GM21619 (cell line): ENCODE data around the gene TET2.

Experiments
- ATAC-seq: cut with Tn5 transposase; IDR thresholded peaks from one replicate; pipeline ENCODE4 v1.9.1; 2021; ENCODE audit not compliant: unreplicated experiment

Gene TET2

DNA sequence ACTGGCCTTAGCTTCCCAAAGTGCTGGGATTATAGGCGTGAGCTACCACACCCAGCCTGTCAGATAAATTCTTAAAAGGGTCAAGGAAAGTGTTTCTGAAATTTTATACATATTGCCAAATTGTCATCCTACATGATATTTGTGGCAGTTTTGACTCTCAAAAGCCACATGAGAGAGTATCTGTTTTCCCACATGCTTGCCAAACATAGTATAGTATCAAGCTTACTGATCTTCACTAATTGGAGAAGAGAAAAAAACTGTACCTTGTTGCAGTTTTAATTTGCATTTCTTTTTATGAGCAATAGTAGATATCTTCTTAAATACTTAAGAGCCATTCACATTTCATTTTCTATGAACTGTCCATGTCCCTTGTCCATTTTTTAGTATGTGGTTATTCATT is 83.6 kb downstream of the TET2 start:
- no peak for ATAC-seq

DNA sequence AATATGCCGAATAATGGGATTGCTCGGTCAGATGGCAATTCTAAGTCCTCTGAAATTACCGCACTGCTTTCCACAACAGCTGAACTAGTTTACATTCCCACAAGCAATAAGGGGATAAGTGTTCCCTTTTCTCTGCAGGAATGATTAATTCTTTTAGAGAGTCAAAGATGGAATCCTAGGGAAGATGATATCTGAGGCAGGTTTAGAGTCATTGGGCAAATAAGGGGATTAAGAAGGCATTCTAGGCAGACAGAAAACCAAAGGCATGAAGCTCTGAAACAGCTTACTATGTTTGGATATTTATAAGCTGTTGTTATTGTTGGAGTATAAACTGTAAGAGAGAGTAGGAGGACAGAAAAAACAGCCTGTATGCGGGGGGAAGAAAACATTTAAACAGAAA is 85.7 kb downstream of the TET2 start:
- no peak for ATAC-seq

DNA sequence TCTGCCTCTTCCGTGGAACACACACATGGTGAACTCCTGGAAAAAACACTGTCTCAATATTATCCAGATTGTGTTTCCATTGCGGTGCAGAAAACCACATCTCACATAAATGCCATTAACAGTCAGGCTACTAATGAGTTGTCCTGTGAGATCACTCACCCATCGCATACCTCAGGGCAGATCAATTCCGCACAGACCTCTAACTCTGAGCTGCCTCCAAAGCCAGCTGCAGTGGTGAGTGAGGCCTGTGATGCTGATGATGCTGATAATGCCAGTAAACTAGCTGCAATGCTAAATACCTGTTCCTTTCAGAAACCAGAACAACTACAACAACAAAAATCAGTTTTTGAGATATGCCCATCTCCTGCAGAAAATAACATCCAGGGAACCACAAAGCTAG is 87.9 kb downstream of the TET2 start:
- ATAC-seq = no peak

DNA sequence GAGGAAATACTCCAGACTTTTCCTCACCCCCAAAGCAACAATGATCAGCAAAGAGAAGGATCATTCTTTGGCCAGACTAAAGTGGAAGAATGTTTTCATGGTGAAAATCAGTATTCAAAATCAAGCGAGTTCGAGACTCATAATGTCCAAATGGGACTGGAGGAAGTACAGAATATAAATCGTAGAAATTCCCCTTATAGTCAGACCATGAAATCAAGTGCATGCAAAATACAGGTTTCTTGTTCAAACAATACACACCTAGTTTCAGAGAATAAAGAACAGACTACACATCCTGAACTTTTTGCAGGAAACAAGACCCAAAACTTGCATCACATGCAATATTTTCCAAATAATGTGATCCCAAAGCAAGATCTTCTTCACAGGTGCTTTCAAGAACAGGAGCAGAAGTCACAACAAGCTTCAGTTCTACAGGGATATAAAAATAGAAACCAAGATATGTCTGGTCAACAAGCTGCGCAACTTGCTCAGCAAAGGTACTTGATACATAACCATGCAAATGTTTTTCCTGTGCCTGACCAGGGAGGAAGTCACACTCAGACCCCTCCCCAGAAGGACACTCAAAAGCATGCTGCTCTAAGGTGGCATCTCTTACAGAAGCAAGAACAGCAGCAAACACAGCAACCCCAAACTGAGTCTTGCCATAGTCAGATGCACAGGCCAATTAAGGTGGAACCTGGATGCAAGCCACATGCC is 89.7 kb downstream of the TET2 start:
- ATAC-seq = peak; percentile 92

DNA sequence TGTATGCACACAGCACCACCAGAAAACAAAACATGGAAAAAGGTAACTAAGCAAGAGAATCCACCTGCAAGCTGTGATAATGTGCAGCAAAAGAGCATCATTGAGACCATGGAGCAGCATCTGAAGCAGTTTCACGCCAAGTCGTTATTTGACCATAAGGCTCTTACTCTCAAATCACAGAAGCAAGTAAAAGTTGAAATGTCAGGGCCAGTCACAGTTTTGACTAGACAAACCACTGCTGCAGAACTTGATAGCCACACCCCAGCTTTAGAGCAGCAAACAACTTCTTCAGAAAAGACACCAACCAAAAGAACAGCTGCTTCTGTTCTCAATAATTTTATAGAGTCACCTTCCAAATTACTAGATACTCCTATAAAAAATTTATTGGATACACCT is 90.2 kb downstream of the TET2 start:
- peak; percentile 24 for ATAC-seq

DNA sequence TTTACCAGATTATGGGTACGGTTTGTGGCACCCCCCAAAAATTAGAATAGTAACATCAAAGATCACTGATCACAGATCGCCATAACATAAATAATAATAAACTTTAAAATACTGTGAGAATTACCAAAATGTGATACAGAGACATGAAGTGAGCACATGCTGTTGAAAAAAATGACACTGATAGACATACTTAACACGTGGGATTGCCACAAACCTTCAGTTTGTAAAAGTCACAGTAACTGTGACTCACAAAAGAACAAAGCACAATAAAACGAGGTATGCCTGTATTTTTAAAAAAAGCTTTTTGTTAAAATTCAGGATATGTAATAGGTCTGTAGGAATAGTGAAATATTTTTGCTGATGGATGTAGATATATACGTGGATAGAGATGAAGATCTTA is 93.4 kb downstream of the TET2 start:
- ATAC-seq = no peak

DNA sequence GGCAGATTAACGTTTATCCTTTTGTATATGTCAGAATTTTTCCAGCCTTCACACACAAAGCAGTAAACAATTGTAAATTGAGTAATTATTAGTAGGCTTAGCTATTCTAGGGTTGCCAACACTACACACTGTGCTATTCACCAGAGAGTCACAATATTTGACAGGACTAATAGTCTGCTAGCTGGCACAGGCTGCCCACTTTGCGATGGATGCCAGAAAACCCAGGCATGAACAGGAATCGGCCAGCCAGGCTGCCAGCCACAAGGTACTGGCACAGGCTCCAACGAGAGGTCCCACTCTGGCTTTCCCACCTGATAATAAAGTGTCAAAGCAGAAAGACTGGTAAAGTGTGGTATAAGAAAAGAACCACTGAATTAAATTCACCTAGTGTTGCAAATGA is 94.8 kb downstream of the TET2 start:
- ATAC-seq = no peak

DNA sequence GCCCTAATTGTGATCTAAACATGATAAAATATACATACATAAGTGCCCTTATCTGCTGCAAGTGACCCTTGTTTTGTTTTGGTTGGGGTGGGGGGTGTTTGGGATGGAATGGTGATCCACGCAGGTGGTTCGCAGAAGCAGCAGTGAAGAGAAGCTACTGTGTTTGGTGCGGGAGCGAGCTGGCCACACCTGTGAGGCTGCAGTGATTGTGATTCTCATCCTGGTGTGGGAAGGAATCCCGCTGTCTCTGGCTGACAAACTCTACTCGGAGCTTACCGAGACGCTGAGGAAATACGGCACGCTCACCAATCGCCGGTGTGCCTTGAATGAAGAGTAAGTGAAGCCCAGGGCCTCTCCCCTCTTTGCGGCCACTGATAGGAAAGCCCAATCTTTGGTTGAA is 96.8 kb downstream of the TET2 start:
- no peak for ATAC-seq

DNA sequence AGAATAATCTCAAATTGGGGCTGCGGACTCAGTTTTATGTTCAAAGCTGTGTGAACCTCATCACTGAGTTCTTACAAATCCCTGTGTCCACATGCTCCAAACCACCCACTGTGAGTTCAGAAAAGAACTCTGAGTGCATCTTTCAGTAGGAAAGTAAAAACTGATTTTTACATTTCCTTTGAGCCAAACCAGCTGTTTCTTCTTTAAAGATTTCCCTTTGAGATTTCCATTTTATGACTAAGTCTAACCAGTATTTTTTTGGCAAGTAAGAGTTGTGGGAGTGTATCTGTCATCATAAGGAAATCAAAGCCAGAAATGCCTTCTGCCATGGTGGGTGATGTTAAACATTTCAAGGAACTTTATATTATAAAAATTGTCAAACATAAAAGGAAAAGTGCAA is 100.0 kb downstream of the TET2 start:
- no peak for ATAC-seq

DNA sequence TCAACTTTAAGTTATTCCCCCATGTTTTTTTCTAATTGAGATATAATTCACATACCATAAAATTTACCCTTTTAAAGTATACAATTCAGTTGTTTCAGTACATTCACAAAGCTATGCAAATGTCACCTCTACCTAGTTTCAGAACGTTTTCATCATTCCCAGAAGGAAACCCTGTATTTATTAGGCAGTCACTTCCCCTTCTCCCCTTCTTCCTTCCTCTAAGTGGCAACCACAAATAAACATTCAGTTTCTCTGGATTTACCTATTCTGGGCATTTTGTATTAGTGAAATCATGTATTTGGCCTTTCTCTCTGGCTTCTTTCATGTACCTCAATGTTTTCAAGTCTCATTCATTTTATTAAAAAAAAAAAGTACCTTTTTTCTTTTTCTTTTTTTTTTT is 101.9 kb downstream of the TET2 start:
- ATAC-seq = no peak

DNA sequence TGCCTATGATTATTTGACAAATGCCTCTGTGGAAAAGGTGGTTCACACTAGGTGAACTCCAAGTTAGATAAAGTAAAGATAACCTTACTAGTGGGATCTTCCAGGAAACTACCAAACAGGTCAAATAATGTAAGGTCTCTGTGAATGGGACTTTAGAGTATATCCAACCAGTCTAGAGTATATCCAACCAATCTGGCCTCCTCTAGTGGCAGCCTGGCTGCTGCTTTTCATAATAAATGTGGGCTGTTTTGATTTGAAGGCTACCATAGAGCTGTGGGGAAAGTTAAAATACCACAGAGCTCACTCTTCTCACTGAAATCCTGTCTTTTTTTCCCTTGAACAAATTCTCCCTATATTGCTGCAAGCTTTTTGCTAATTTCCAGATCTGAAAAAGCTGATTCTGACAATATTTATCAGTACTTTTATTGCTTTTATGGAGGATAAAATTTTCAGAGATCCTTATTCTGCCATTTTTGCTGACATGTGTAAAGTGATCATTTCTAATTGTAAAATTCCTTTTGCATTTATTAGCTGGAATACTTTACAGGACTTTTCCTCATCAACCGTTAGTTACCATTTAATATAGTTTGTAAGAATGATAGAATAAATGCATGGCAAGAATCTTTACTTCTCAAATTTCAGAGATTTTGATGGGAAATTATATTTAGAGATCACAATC is 111.3 kb downstream of the TET2 start:
- no peak for ATAC-seq

DNA sequence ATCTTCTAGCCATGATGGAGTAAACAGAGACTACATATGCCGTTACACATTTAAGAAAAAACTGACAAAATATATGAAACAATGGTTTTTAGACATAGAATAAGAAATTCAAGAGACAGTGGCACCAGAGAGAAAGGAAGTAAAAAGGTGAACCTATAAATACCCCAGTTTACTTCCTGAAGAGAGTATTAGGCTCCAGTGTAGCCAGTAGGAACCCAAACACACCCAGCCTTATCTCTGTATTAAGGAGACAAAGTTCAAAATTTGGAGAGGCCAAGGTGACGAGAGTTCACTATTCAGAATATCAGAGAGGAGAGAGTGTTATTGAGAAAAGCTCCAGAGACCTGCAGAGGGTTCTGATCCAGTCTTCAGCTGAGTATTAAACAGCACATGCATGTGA is 119.0 kb downstream of the TET2 start:
- ATAC-seq = no peak

DNA sequence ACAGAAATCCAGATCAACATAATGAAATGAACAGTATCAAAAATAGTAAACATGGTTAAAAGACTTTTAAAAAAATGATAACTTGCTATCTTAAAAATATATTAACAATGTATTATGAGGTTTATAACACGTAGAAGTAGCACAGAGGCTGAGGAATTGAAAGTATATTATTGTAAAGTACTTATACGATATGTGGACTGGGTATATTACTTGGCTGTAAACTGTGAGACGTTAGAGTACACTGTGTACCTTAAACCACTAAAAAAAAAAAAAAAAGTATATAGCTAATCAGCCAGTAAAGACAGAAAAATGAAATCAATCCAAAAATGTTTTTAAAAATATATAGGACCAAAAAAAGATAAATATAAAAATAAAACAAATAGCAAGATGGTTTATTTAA is 120.6 kb downstream of the TET2 start:
- no peak for ATAC-seq

DNA sequence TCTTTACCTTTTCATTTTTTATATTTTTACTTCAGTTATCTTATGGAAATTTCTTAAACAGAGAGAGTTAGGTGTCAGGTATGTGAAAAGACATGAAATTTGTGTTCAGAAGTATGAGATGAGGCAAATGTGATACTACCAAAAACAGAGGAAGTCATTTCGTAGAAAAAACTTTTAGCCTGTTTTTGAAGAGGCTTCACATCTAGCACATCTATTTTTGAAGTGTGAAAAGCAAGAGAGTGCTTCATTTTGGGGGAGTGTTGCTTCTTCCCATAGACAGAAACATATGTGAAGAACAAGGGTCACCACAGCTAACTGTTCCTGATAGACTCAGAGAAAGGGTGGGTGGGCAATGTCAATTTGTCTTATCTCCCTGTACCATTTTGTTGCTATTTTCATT is 125.3 kb downstream of the TET2 start:
- ATAC-seq = no peak

DNA sequence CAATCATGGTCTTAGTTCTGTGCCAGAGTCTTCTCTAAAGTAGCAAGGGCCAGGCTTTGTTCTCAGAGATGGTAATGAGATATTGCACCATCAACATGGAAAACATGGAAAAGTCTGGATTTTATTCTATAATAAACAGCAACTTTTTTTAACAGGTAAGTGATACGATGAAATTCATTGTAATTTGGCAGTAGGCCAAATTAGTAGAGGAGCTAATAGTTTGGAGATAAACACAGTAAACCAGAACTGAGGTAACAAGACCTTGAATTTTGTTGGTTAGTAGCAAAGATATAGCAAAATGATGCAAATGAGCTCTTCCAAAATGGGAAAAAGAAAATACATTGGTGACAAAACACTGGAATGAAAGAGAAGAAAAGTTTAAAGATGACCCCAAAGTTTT is 126.6 kb downstream of the TET2 start:
- ATAC-seq = no peak

DNA sequence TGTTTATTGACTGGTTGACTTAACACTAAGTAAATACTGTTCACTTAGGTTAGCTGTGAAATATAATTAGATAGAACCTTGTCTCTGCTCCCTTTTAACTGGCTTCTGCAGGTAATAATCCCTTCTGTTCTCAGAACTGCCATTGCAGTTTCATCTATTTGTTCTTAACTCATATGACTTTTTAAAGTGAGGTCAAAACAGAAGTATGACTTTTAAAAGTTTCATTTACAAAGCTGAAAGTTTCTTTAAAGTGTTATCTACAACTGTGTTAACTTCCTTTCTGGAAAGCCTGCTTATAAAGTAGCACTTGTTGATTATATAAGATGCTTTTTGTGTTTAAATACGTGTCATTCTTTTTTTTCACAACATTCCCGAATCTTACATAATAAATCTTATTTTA is 127.4 kb downstream of the TET2 start:
- ATAC-seq = no peak

DNA sequence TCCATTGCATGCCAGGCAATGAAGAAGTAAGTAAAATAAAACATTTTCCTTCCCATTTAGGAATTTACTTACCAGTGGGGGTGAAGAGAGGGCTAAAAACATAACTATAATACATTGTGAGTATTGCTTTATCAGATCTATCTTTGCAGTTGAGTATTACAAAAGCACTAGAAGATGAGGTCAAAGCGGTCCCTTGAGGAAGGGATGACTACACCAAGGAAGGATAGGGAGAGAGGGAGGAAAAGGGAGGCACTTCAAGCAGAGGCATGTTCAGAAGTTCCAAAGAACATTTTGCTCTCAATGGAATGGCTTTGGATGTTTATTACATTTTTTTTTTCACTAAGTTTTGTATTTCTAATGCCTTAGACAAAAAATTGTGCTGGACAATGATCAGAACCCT is 127.8 kb downstream of the TET2 start:
- ATAC-seq = no peak

DNA sequence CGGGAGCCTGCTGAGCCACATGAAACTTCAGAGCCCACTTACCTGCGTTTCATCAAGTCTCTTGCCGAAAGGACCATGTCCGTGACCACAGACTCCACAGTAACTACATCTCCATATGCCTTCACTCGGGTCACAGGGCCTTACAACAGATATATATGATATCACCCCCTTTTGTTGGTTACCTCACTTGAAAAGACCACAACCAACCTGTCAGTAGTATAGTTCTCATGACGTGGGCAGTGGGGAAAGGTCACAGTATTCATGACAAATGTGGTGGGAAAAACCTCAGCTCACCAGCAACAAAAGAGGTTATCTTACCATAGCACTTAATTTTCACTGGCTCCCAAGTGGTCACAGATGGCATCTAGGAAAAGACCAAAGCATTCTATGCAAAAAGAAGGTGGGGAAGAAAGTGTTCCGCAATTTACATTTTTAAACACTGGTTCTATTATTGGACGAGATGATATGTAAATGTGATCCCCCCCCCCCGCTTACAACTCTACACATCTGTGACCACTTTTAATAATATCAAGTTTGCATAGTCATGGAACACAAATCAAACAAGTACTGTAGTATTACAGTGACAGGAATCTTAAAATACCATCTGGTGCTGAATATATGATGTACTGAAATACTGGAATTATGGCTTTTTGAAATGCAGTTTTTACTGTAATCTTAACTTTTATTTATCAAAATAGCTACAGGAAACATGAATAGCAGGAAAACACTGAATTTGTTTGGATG is 129.9 kb downstream of the TET2 start:
- ATAC-seq = no peak

DNA sequence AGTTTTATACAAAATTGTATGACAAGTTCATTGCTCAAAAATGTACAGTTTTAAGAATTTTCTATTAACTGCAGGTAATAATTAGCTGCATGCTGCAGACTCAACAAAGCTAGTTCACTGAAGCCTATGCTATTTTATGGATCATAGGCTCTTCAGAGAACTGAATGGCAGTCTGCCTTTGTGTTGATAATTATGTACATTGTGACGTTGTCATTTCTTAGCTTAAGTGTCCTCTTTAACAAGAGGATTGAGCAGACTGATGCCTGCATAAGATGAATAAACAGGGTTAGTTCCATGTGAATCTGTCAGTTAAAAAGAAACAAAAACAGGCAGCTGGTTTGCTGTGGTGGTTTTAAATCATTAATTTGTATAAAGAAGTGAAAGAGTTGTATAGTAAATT is 131.0 kb downstream of the TET2 start:
- ATAC-seq = no peak

DNA sequence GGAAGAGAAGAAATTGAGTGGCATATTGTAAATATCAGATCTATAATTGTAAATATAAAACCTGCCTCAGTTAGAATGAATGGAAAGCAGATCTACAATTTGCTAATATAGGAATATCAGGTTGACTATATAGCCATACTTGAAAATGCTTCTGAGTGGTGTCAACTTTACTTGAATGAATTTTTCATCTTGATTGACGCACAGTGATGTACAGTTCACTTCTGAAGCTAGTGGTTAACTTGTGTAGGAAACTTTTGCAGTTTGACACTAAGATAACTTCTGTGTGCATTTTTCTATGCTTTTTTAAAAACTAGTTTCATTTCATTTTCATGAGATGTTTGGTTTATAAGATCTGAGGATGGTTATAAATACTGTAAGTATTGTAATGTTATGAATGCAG is 132.6 kb downstream of the TET2 start:
- ATAC-seq = no peak

DNA sequence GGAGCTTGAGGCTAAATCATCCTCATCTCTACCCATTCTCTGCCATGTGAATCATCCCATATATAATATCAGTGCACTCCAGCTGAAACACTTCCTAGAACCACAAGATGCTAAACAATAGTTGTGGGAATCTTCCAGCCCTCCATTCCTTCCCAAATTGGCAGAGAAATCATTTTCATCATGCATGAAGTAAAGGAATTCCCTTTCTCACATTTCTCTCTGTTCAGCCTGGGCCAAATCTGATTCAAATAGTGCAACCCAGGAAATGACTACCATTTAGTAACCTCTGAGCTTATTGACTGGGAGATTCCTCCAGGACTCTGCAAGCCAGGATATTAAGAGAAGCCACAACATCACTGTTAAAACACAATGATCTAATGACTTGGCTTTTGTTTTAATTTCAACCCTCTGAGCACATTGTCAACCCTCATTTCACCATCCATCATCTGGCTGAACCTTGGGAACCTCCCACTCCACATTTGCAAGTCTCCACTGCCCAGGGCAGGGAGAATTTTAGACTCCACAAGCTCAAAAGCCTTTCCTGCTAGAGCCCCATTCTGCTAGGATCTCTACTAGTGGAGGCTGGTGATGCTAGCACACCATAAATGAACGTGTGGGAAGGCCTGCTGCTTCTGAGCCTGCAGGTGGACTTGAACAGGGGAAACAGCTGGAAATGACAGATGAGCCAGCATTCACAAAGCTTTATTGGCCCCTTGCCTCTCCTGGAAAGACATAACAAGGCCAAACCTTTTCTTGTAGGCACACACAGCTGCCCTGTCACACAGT is 133.9 kb downstream of the TET2 start:
- ATAC-seq = no peak

DNA sequence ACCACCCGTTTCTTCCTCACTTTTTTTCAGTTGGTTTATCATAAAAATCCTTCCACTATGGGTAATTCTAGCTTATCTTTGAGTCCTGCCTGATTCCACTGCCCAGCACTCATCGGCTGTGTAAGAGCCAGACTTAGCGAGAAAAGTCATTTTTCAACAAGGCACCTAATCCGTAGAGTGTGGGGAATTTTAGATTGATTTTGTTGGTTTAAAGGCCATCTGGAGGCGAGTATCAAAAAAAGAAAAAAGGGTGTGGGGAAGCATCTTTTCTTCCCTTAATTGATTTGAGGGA is 134.4 kb downstream of the TET2 start:
- no peak for ATAC-seq
